HTR-8/SVneo (cell line): ENCODE data around the gene SMPD1.

Experiments used
- DNase-seq: peaks from one replicate; pipeline ENCODE4 v3.0.0; 2011; ENCODE audit warnings: low spot score, mixed read lengths; ENCODE audit not compliant: insufficient read length
- FAIRE-seq: peaks from 2 replicates; lab custom pipeline; 2011; peaks lifted over from hg19 to GRCh38; lab: Jason Lieb, UNC

SMPD1 gene

DNA sequence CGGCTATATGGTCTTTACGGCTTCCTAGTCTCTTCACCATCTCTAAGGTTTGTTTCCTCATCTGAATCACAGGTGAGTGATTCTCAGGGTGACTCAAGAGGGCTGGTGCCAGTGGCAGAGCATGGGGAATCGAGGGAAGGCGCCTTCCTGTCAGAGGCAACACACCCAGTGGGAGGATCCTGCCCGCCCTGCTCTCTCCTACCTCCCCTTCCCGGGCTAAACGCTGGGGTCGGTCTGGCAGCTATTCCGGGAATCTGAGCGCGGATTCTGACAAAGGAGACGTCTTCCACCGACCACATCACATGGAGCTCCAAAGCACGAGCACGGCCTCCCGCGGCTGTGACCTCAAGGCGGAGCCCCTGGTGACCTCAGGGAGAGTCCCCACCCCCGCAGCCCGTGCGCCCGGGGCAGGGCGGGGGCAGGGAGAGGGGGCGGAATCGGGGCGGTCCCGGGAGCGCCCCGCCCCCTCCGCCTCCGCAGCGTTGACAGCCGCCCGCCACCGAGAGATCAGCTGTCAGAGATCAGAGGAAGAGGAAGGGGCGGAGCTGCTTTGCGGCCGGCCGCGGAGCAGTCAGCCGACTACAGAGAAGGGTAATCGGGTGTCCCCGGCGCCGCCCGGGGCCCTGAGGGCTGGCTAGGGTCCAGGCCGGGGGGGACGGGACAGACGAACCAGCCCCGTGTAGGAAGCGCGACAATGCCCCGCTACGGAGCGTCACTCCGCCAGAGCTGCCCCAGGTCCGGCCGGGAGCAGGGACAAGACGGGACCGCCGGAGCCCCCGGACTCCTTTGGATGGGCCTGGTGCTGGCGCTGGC is at the start of gene SMPD1:
SMPD1 (plus strand) TSS at position 570 of the 813 bp plus-strand sequence; CDS start at position 695, 125 bp downstream.
- peak; percentile 96 for FAIRE-seq
- peak; percentile 90 for DNase-seq

DNA sequence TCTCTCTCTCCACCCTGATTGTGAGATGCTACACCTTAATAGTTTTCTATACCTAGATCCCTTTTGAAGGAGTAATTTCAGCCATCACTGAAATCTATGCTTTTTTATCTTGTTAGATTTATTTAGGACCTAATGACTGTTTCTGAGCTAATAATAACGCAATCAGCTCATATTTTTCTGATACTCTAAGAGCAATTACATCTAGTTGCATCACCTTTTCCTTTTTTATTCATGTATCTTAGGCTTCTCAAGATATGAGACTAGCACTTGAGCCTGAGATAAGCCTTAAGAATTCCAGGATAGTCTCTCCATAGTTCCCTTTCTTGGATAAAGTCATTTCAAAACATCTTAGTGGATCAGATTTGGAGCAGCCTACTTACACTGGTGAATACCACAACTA is 44.9 kb upstream of the SMPD1 start:
- FAIRE-seq (no peak), DNase-seq (no peak)

DNA sequence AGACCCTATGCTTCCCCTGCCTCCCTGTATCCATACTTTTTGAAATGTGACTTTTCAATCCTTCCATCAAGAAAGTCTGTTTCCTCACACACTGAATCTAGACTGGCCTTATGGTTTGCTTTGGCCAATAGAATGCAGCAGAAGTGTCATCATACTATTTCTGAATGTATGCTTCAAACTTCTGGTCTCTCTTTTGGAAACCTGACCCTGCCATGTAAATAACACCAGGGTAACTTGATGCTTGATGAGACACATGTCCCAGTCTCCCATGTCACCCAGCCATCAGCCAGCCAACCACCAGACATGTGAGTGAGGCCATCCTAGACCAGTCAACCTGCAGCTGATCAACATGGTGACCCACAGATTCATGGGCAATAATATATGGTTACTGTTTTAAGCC is 40.2 kb upstream of the SMPD1 start:
- DNase-seq (no peak), FAIRE-seq (no peak)

DNA sequence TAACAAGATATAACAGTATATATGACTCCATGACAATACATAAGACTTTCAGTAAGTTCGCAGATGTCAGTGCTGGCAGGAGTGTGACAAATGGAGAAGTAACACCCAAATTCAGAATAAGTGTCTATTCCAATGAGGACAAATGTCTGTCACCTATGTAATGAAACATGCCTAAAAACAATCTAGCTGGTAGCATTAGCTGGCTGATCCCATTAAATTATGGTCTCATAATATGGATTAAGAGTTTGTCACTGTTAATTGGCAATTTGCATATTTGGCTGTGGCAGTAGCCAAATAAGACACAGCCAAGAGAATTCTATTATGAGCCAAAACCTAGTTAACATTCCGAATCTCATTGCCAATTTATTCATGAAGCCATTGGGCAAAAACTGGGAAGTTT is 39.8 kb upstream of the SMPD1 start:
- DNase-seq: no peak
- no peak for FAIRE-seq

DNA sequence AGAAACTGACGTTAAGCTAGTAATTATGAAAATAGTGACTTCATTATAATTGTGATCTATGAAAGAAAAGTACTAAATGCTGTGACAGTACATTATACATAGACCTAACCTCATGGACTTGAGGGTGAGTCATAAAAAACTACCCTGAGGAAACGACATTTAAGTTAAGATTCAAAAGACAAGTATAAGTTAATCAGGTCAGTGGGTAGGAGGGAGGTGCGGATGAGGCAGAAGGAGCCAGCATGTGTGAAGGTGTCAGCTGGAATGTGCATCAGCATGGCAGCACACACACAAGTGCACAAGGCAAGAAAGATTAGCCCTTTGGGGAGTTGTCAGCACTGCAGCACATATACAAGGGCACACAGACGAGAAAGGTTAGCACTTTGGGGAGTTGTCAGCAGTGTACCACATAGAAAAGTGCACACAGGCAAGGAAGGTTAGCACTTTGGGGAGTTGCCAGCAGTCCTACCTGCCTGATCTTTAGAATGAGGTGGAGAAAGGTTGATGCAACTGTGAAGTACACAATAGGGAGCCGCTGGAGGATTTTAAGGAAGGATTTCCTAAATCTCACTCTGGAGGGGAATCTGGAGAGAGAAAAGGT is 38.4 kb upstream of the SMPD1 start:
- FAIRE-seq: no peak
- no peak for DNase-seq

DNA sequence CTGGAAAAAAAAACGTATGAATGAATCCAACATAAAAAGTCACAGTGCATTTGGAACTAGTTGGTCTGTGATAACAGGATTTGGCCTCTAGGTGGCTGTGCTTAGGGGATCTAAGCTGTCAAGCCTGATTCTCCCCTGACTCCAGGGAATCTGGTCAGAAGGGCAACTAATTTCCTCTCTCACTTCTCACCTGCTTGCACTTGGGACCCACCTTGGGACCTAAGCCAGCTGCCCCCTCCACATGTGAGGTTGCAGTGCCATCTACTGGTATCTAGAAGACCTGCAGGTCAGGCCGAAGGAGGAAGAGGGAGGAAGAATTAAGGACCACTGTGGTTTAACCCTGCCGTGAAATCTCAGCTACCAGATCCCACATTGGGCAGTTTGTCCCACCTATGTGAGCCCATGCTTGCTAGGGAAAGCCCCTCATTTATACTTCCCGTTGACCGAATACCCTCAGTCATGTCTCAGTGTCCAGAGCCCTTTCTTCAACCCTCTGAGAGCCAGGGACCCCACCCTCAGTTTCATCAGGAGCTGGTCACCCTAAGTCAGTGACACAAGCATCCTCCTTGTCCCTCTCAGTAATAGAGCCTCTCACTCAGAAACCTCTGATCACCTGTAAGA is 36.8 kb upstream of the SMPD1 start:
- FAIRE-seq: no peak

DNA sequence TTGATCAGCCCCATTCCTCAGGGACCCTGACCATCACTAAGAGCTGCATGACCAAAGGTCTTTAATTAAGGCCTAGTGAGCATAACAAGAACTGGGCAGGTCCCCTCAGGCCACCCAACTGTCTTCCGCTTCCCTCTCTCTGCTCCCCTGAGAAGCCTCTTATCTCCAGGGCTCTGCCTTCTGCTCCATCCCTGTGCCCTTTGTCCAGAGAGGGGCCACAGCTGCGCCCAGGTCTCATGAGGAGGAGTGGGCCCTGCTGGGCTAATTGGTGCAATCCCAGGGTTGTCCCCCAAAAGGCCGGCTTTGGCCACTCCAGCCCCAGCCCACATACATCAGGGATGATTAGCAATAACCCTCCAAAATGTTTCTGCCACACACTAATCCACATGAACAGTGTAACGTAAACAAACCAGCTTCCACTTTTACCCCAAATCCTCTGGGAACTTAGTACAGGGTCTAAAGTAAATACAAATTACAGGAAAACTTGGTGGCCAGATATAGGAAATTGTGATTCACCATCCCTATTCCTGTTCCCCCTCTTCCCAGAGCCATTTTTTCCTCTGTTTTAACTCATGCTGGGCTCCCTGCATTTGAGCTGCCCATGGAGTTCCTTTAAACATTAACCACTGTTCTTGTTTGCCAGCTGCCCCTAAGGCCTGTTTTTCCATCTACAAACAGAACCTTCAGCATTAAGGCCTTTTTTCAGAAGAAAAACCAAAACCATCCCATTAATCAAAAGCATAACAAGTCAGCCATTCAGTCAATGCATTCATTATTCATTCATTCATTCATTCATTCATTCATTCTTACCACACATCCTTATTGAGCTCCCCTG is 35.4 kb upstream of the SMPD1 start:
- DNase-seq (no peak), FAIRE-seq (no peak)

More for the DNA sequence above, 36.8 kb upstream of the SMPD1 start:
- DNase-seq: peak; percentile 26

DNA sequence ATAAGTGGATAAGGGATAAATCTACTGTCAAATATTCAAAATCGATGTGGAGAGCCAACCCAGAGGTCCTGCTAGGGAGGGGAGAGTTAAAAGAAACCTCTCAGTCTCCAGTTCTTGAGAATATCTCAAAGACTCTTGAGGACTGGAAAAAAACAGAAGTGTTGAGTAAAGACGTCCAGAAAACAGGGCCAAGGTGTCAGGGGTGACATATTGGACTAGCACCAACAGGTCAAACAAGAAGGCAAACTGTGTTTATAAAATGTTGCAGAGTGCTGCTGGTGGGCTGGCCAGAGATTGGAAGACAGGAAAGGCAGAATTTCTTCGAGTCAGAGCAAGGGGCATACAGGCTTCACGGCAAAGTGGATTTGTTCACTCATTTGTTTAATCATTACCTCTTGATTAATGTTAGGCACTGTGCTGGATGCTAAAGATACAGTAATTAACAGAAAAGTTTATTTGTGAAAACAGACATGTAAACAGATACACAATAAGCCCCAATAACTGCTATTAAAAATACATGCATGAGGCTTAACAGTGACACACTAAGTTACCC is 33.7 kb upstream of the SMPD1 start:
- FAIRE-seq (no peak), DNase-seq (no peak)

DNA sequence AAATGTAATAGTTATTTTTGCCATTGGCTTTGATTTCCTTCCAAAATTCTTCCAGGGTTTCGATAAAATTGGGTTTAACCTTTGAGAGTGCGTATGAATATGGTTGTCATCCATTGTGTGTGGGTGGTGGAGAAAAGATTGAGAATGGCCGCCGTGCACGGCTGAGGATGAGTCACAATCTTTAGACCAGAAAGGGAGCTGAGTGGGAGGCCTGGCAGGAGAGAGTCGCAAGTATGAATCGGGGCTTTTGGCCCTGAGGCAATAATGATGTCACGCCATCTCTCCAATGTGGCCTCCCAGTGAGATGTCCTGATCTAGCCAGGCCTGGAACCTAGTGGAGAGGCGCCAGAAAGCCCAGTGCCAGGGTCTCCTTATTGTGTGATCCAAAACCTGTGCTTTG is 33.1 kb upstream of the SMPD1 start:
- no peak for FAIRE-seq
- peak; percentile 79 for DNase-seq

DNA sequence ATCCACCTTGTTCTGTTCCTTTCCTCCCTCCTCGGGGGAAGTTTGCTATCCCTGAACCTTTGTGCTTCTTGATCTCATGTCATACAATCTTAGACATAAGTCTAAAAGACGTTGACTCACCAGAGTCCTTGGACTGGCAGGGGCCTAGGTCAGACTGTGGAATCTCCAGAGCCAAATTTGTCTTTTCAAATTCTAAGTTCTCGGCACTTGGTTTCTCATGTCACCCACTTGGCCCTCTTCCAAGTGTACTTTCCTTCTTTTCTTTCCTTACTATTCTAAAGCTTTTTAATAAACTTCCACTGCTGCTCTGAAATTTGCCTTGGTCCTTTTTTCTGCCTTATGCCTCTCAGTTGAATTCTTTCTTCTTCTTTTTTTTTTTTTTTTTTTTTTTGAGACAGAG is 30.1 kb upstream of the SMPD1 start:
- no peak for FAIRE-seq
- DNase-seq: no peak

DNA sequence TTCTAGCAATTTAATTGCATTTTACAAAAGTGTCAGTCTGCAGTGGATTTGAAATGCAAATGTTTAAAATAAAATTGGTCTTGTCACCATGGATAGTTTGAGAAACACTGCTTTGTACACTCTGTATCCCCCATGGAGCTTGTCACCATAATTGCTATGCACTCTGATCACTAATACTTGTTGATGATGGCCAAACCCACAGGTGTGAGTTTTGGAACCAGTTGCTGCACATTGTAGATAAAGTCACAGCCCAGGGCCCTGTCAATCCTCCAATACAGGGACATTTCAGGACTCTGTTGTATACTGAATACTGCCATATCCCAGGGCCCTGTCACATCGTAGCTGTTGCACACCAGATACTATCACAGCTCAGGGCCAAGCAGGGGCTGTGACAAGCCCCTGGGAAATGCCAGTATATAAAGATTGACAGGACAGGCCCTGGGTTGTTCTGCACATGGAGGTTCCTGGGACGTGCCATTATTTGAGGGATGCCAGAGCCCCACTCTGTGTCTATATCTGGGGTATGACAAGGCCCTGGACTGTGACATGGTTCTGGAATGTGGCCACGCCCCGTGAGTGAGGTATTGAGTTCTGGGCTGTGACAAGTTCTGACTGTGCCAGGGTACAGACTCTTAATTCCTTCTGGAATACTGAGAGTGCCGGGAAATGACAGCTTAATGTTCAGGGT is 27.9 kb upstream of the SMPD1 start:
- FAIRE-seq (no peak), DNase-seq (no peak)

DNA sequence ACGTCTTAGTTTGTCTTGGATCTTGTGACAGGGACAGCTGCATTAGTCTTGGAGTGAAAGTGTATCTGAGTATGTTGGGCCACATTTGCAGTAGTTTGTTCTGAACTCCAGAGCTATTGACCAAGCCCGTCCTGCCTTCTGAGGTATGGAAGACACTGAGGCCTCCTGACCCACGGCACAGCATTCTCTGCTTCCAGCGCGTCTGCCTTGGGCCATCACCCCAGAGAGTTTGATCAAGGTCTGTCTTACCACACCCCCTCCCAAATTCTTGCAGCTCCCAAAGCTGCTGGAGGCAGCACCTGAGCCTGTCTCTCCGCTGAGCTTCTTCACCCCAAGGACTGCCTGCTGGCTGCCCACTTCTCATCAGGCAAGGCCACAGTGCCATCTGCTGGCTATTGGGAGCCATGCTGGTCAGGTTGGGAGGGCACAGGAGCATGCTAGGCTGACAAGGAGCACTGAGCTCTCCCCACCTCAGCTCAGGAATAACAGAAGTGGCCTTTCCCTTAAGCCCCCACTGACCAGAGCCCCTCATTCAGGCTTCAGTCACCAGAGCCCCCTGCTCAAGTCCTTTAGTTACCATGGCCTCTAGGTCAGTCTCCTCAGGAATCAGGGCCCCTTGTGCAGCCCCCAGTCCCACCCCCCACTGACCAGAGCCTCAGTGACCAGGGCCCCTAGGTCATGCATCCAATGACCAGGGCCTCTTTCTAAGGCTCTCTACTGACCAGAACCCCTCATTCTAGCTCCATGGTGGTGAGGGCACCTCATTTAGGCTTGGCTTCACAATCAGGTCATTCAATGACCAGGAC is 27.2 kb upstream of the SMPD1 start:
- FAIRE-seq: peak; percentile 76
- peak; percentile 77 for DNase-seq

DNA sequence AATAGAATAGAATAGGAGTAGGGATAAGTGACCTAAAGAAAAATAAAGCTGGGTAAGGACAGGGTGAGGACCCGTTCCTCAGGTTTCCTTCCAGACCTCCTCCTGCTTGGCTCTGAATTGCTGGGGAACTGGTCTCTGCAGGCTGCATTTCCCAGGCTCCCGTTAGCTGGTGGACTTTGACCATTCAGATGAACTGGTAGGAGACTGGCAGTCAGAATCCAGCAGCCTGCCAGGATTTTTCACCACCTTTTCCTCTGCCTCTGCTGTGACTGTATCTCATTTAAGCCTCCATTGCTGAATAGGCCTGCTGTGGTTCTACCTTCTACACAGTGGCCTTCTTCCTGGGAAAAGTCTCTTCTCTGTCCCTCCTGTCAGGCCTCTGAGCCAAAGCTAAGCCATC is 24.6 kb upstream of the SMPD1 start:
- FAIRE-seq (no peak), DNase-seq (no peak)

DNA sequence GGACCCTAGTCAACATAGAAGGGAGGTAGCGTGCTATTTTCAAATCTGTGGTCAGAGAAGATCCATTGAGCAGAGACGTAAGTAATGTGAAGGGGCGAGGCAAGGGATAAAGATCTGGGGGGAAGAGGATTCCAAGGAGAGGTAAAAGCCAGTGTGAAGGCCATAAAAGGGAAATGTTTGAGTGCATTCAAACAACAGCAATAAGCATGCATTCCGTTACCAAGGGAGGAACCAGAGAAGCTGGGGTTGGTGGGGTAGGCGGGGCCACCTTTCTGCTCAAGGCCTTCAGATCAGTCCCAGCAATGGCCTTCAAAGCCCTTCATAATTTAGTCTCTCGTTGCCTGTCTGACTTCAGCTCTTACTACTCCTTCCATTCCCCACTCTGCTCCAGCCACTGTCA is 18.4 kb upstream of the SMPD1 start:
- no peak for FAIRE-seq
- no peak for DNase-seq

DNA sequence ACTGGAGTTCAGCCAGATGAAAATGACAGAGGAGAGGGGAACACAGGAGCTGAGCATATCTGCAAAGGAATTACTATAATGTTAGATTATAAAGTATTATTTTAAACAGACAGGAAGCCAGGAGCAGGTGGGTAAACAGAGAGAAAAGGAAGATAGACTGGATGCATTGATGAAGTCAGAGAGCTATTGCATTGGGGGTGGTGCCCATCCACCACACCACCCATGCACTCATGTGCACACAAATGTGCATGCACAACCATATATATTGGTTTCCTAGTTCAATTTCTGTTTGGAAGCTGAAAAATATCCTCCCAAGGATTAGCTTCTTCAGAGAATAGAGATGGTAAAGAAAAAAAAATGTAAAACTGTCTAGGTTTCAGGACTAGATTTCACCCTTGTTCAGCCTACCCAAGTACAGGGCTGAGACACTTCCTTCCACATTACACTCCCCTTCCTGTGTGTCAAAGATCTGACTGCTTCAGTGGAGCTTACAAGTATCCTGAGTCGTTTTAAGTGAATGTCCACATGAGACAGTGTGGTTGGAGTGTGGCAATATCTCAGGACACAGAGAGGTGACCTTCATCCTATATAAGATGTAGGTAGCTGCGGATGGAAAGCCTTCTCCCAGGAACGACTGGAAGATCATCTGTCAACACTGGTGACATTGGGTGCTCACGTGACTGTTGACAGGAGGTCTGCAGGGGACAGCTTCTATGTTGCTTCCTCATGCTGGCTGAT is 12.2 kb upstream of the SMPD1 start:
- no peak for FAIRE-seq
- no peak for DNase-seq

DNA sequence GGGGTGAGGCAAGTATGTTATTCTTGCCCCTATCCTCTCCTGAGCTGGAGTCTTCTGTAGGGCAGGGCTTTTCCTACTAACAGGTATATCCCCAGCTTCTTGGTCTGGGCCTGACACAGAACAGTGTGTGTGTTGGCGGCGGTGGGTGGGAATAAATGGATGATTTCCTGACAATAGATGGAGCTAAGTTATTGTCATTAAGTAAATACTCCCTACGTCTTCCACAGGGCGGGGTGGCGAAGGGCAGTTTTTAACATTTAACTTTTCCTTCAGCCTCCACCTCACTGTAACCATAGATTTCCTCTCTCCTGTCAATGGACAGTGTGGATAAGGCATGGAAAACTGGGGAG is 11.7 kb upstream of the SMPD1 start:
- FAIRE-seq (no peak), DNase-seq (no peak)

DNA sequence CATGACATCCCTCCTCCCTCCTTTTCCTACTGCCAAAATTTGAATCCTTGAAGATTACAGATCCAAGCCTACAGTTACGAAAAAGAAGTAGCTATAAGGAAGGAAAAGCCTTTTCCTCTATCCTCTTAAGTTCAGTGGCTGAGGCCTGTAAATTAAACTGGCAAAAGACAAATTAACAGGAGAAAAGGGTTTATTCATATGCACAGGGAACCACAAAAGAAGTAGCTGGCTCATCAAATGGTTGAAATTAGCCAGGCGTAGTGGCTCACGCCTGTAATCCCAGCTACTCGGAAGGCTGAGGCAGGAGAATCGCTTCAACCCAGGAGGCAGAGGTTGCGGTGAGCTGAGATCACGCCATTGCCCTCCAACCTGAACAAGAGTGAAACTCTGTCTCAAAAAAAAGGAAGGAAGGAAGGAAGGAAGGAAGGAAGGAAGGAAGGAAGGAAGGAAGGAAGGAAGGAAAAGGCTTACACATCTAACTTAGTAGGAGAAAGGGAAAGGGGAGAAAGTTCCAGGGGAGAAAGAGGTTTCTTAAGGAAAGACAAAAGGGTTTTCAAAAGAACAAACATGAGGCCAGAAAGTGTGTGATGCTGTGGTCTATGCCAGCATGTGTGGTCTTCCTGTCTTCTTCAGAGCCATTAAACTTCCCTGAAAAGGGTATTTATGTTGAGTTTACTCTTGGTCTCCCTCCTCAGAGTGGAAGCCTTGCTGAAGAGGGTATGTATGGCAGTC is 5.1 kb upstream of the SMPD1 start:
- FAIRE-seq (no peak), DNase-seq (no peak)
